Ecto neural progenitor cell (in vitro differentiated cells): ENCODE results near the gene RHBDL1.

Experiments used
- DNase-seq: peaks from one replicate; pipeline ENCODE4 v3.0.0-alpha.2; 2018; ENCODE audit warnings: low spot score

Gene RHBDL1

DNA sequence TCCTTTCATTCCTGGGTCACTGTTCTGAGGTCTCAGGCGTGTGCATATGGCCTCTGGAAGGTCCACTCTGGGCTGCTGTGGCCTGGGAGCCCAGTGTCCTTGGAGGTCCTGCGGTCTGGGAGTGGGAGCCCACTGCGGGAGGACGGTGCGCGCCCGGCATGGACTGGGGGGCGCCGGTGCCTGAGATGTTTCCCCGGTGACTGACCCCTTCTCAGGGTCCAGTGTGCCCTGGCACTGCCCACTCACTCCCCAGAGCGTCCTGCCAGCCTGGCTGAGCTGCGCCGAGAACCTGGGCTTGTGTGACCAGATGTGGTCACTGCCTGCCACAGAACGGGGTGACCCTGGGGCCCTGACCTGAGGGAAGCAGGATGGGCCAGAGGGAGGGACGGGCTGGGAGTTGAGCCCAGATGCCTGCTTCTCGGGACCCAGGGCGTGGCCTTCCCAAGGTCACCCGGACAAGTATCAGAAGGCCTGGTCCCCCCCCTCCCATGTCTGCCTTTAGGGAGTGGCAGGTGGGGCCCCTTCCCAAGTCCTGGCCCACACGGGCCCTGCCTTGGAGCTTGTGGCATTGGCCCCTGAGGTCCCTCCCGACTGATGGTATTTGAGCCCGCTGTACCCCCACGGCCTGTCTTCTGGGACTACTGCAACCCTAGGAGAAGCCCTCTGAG, 1.1 kb upstream of the RHBDL1 start:
- DNase-seq, result no peak

- DNase-seq, result no peak
Measured at GRCh38 chr16:675884-676564, 553 bp downstream of the RHBDL1 start.

- DNase-seq, result no peak
Measured at GRCh38 chr16:676565-676902, 1.1 kb downstream of the RHBDL1 start.

DNA sequence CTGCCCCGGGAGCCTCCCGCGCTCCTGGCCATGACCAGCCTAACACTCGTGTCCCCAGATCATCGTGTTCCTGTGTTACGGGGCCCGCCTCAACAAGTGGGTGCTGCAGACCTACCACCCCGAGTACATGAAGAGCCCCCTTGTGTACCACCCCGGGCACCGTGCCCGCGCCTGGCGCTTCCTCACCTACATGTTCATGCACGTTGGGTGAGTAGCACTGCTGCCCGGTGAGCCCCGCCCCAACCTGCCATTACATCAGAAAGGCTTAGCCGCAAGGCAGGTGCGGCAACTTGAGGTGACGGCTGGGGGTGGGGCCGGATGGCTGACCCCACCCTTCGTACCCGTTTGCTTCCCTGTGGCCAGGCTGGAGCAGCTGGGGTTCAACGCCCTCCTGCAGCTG, 1.4 kb downstream of the RHBDL1 start:
- DNase-seq, result no peak

- DNase-seq, result no peak
Measured at GRCh38 chr16:677316-678190, 2.1 kb downstream of the RHBDL1 start.

- DNase-seq, result no peak
Measured at GRCh38 chr16:678209-678857, 2.9 kb downstream of the RHBDL1 start.

- peak; percentile 85 for DNase-seq
Measured at GRCh38 chr16:678858-679813, 3.7 kb downstream of the RHBDL1 start.

DNA sequence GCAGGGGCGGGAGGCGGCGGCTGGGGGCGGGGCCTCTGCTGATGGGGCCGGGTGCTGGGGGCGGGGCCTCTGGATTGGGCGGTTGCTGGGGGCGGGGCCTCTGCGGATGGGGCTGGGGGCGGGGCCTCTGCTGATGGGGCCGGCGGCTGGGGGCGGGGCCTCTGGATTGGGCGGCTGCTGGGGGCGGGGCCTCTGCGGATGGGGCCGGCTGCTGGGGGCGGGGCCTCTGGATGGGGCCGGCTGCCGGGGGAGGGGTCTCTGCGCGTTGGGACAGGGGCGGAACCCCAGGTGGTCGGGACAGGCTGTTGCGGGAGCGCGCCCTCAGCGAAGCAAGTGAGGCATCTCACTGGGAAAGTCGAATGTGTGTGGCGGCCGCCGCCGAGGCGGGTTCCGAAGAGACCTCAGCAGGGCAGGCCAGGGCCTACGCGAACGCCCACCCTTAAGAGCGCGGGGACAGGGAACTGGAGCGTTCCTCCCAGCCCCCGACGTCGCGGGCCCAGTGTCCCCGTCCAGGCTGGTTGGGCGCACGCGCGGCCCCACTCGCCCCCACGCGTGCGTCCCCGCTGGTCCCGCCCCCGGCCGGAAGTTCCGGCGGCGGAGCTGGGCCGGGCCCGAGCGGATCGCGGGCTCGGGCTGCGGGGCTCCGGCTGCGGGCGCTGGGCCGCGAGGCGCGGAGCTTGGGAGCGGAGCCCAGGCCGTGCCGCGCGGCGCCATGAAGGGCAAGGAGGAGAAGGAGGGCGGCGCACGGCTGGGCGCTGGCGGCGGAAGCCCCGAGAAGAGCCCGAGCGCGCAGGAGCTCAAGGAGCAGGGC, 4.5 kb downstream of the RHBDL1 start, which contains the start of gene STUB1:
STUB1 (plus strand) TSS at position 597 of the 811 bp plus-strand sequence; CDS start at position 713, 116 bp downstream.
- peak; percentile 98 for DNase-seq

- no peak for DNase-seq
Measured at GRCh38 chr16:680625-680945, 5.1 kb downstream of the RHBDL1 start.

GRCh38 chr16:680967-681745, 5.7 kb downstream of the RHBDL1 start:
- DNase-seq, result peak; percentile 68

DNA sequence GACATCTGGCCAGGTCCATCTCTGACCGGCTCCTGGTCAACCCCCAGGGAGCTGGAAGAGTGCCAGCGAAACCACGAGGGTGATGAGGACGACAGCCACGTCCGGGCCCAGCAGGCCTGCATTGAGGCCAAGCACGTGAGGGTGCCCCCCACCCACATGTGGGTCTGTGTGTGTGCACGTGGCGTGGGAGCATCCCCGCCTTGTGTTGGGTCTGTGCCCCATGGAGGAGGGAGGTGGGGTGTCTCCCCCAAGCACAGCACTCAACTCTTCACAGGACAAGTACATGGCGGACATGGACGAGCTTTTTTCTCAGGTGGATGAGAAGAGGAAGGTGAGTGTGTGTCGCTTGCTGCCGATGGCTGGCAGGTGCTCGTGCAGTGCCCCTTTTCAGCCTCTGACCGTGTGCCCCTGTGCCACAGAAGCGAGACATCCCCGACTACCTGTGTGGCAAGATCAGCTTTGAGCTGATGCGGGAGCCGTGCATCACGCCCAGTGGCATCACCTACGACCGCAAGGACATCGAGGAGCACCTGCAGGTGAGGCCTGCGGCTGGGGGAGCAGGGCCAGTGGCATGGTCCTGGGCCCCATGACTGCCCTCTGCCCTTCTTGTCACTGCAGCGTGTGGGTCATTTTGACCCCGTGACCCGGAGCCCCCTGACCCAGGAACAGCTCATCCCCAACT, 6.4 kb downstream of the RHBDL1 start:
- DNase-seq, result no peak

DNA sequence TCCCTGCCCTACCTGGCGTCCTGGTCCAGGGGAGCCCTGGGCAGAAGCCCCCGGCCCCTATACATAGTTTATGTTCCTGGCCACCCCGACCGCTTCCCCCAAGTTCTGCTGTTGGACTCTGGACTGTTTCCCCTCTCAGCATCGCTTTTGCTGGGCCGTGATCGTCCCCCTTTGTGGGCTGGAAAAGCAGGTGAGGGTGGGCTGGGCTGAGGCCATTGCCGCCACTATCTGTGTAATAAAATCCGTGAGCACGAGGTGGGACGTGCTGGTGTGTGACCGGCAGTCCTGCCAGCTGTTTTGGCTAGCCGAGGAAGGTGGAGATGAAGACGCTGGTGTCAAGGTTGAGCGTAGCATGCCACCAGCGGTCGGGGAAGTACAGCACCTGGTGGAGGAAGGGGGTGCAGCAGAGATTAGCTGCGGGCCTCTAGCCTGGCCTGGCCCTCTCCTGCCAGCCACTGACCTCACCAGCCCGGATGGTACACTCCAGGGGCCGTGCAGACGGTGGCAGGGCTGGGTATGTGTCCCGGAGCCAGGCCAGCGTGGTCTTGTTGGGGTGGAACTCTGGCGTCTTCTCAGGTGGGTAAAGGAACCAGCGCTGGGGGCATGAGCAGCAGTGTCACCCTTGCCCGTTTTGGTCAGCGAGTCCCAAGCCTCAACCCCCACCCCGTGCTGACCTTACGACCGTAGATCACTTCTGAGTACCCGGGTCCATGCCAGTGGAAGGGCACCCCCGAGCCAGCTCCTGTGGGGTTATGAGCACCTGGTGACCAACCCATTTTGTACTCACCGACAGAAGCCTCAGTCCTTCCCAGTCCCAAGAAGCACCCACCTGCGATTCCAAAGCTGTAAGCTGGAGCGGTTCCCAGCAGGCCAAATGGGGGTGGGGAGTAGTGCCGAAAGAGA, 7.3 kb downstream of the RHBDL1 start:
- no peak for DNase-seq

GRCh38 chr16:683396-684070, 8.1 kb downstream of the RHBDL1 start:
- DNase-seq, result no peak

- DNase-seq, result peak; percentile 97
Measured at GRCh38 chr16:684071-684794, 8.8 kb downstream of the RHBDL1 start, which contains the start of gene JMJD8. Gene JMJD8, minus strand, starts transcription at chr16:684334. Its CDS starts 15 bp downstream, at chr16:684319.

- DNase-seq, result no peak
Measured at GRCh38 chr16:684961-685696, 9.7 kb downstream of the RHBDL1 start.

DNA sequence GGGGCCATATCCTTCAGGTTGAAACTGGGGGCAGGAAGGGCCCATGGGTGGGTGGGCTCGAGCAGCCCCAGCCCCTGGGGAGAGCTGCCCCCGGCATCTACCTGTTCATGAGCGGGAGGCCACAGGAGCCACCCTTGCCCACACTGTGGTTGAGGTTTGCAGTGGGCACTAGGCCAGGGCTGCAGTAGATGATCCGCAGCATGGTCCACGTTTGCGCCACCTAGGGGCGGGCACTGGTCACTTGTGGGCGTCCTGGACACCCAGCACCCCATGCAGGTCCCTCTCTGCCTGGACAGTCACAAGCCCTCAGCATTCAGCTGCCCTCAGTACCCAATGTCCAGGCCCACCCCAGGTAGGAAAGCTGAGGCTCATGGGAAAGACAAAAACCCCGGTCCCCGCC, 10.5 kb downstream of the RHBDL1 start:
- DNase-seq, result peak; percentile 74
